Forelimb muscle (tissue), 1 donor: Measurements from ENCODE around the gene RECQL5. TPM values are rescaled to one million over a fixed set of nuclear protein-coding genes. Genes with fewer than 3 reads are reported as not detected.

ENCODE experiments used
- DNase-seq: peaks from one replicate; pipeline ENCODE4 v3.0.0-alpha.2; 2013; ENCODE audit warnings: low read depth
- polyA plus RNA-seq: library from polyadenylated mRNA; unstranded; fragments of 120-200 nt; gene quantifications from one replicate; pipeline ENCODE4 v1.2.1, GENCODE V29; 2013; ENCODE audit not compliant: insufficient read length

RECQL5 gene
- polyA plus RNA-seq, 1 donor = 15.0 TPM

GRCh38 chr17:75688209-75688825, 21.4 kb upstream of the RECQL5 start:
- no peak for DNase-seq

- DNase-seq = no peak
Observed at GRCh38 chr17:75685499-75685898, 18.5 kb upstream of the RECQL5 start.

- no peak for DNase-seq
Observed at GRCh38 chr17:75684924-75685323, 18.0 kb upstream of the RECQL5 start.

GRCh38 chr17:75684249-75684648, 17.3 kb upstream of the RECQL5 start:
- no peak for DNase-seq

- DNase-seq = no peak
Observed at GRCh38 chr17:75683583-75683982, 16.6 kb upstream of the RECQL5 start.

- no peak for DNase-seq
Observed at GRCh38 chr17:75681289-75681688, 14.3 kb upstream of the RECQL5 start.

GRCh38 chr17:75680431-75680830, 13.5 kb upstream of the RECQL5 start:
- DNase-seq = no peak

- DNase-seq = no peak
Observed at GRCh38 chr17:75679706-75680211, 12.8 kb upstream of the RECQL5 start.

- no peak for DNase-seq
Observed at GRCh38 chr17:75676461-75676860, 9.5 kb upstream of the RECQL5 start.

GRCh38 chr17:75673487-75673886, 6.5 kb upstream of the RECQL5 start:
- no peak for DNase-seq

GRCh38 chr17:75672011-75672410, 5.1 kb upstream of the RECQL5 start:
- DNase-seq = no peak

GRCh38 chr17:75670868-75671267, 3.9 kb upstream of the RECQL5 start:
- DNase-seq = no peak

- DNase-seq = no peak
Observed at GRCh38 chr17:75668489-75668888, 1.5 kb upstream of the RECQL5 start.

- no peak for DNase-seq
Observed at GRCh38 chr17:75667825-75668224, 871 bp upstream of the RECQL5 start.

GRCh38 chr17:75665981-75666380, 973 bp downstream of the RECQL5 start:
- DNase-seq = no peak

GRCh38 chr17:75664099-75664549, 2.8 kb downstream of the RECQL5 start:
- DNase-seq = no peak

- no peak for DNase-seq
Observed at GRCh38 chr17:75662511-75662910, 4.4 kb downstream of the RECQL5 start.

- DNase-seq = no peak
Observed at GRCh38 chr17:75661531-75661930, 5.4 kb downstream of the RECQL5 start.

GRCh38 chr17:75658237-75658636, 8.7 kb downstream of the RECQL5 start:
- DNase-seq = no peak

GRCh38 chr17:75654176-75654575, 12.8 kb downstream of the RECQL5 start:
- no peak for DNase-seq

GRCh38 chr17:75652934-75653549, 13.9 kb downstream of the RECQL5 start:
- DNase-seq = no peak

GRCh38 chr17:75652341-75652740, 14.6 kb downstream of the RECQL5 start:
- no peak for DNase-seq

GRCh38 chr17:75650874-75651273, 16.1 kb downstream of the RECQL5 start:
- no peak for DNase-seq

GRCh38 chr17:75649687-75650086, 17.3 kb downstream of the RECQL5 start:
- no peak for DNase-seq
